Tongue (tissue), 2 donors: ENCODE measurements around the gene CAST. TPM values are rescaled to one million over a fixed set of nuclear protein-coding genes. Genes with fewer than 3 reads are reported as not detected.

Experiments used
- DNase-seq: peaks from one replicate; pipeline ENCODE4 v3.0.0-alpha.2; 2015
- total RNA-seq: library from RNA; depleted of rRNA; stranded (reverse); fragments of >200 nt; gene quantifications from one replicate; pipeline ENCODE4 v1.2.3, GENCODE V29; 2014

The CAST gene
- total RNA-seq, 1 donor from 2014 or later: 223 TPM

- DNase-seq: no peak
Observed at GRCh38 chr5:96821260-96821916, 159.2 kb downstream of the CAST start.

GRCh38 chr5:96822686-96823459, 160.7 kb downstream of the CAST start:
- DNase-seq: no peak

- peak; percentile 31 for DNase-seq
Observed at GRCh38 chr5:96823900-96824380, 161.8 kb downstream of the CAST start.

Other genes starting within 250 kb of the CAST start
- gene PCSK1, start 229.1 kb upstream of the CAST start, total RNA-seq: not detected
- 50.4 TPM for gene ERAP1, start 145.6 kb downstream of the CAST start, total RNA-seq
- gene ERAP2, start 214.1 kb downstream of the CAST start, total RNA-seq: 5.5 TPM